HepG2 (cell line): ENCODE measurements around the gene WWC2. TPM values are rescaled to one million over a fixed set of nuclear protein-coding genes. Genes with fewer than 3 reads are reported as not detected.
A peak's percentile ranks its signal among the peaks of the same experiment; 100 is the strongest.

Source experiments
- AGO2 ChIP-seq: fragments of 200-400 bp; formaldehyde crosslinking; optimal IDR thresholded peaks from 2 replicates; pipeline ENCODE3; 2017; ENCODE audit warnings: mild to moderate bottlenecking, low read depth, low read length, moderate library complexity
- KAT2B ChIP-seq: fragments of 150-350 bp; IDR thresholded peaks from 2 replicates; pipeline ENCODE4 v1.6.1; 2014; ENCODE audit warnings: low read depth, low read length, borderline replicate concordance
- KDM3A ChIP-seq: IDR thresholded peaks from 2 replicates; pipeline ENCODE4 v1.6.1; 2018; ENCODE audit warnings: low read depth, missing compliant biosample characterization
- KDM5B ChIP-seq: sonication (generic); formaldehyde crosslinking; IDR thresholded peaks from 2 replicates; pipeline ENCODE4 v1.4.0; 2020; ENCODE audit warnings: missing genetic modification reagents, mild to moderate bottlenecking, borderline replicate concordance
- MIER3 ChIP-seq: IDR thresholded peaks from 2 replicates; pipeline ENCODE4 v1.6.1; 2016; ENCODE audit warnings: missing compliant biosample characterization, borderline replicate concordance
- MTA1 ChIP-seq: sonication (generic); formaldehyde crosslinking; IDR thresholded peaks from 2 replicates; pipeline ENCODE4 v1.4.0; 2020; ENCODE audit warnings: missing genetic modification reagents, mild to moderate bottlenecking, borderline replicate concordance
- NFIC ChIP-seq: IDR thresholded peaks from 2 replicates; pipeline ENCODE4 v1.6.1; 2012; ENCODE audit warnings: mild to moderate bottlenecking, low read length, inconsistent platforms
- POGZ ChIP-seq: sonication (generic); formaldehyde crosslinking; IDR thresholded peaks from 2 replicates; pipeline ENCODE4 v1.4.0; 2020; ENCODE audit warnings: mild to moderate bottlenecking, missing genetic modification reagents
- SETDB1 ChIP-seq: sonication (generic); formaldehyde crosslinking; IDR thresholded peaks from 2 replicates; pipeline ENCODE4 v1.5.1; 2020; ENCODE audit warnings: missing genetic modification reagents, mild to moderate bottlenecking, borderline replicate concordance
- SMAD9 ChIP-seq: sonication (generic); formaldehyde crosslinking; IDR thresholded peaks from 2 replicates; pipeline ENCODE4 v1.5.1; 2020; ENCODE audit warnings: mild to moderate bottlenecking, missing genetic modification reagents
- SOX6 ChIP-seq, 2 experiments: fragments of 450-650 bp in 1 of 2; sonication (generic) in 1 of 2; formaldehyde crosslinking in 1 of 2; IDR thresholded peaks; 2 replicates each; pipeline versions ENCODE4 v1.4.0 to v1.6.1; 2017 to 2020; ENCODE audit warnings: antibody characterized with exemption in 1 of 2, mild to moderate bottlenecking in 1 of 2, missing genetic modification reagents in 1 of 2
- ZMYM4 ChIP-seq: sonication (generic); formaldehyde crosslinking; IDR thresholded peaks from 2 replicates; pipeline ENCODE4 v1.8.1; 2023; ENCODE audit warnings: mild to moderate bottlenecking, missing genetic modification reagents
- ZNF530 ChIP-seq: sonication (generic); formaldehyde crosslinking; IDR thresholded peaks from 2 replicates; pipeline ENCODE4 v1.5.0; 2020; ENCODE audit warnings: low read depth, mild to moderate bottlenecking, missing genetic modification reagents
- ZNF567 ChIP-seq: sonication (generic); formaldehyde crosslinking; IDR thresholded peaks from 2 replicates; pipeline ENCODE4 v1.8.1; 2023; ENCODE audit warnings: mild to moderate bottlenecking, missing genetic modification reagents, borderline replicate concordance
- ZNF792 ChIP-seq: IDR thresholded peaks from 2 replicates; pipeline ENCODE4 v1.6.1; 2016
- polyA plus RNA-seq, 8 experiments: library from polyadenylated mRNA; depleted of rRNA in 3 of 8; stranded (reverse) in 7 of 8; unstranded in 1 of 8; fragments of >200 nt; fragmentation: Illumina TruSeq in 4 of 8; extraction: Trizol in 4 of 8; gene quantifications; 2 replicates each; pipeline versions ENCODE4 v1.2.1 to v1.2.3, GENCODE V29; 2011 to 2016; ENCODE audit warnings: low read depth in 4 of 8, missing spikeins in 1 of 8, mixed read lengths in 1 of 8; ENCODE audit not compliant: insufficient read depth in 1 of 8
- total RNA-seq, 5 experiments: library from RNA; depleted of rRNA; stranded (reverse); fragments of >200 nt; fragmentation: Illumina TruSeq; extraction: Trizol; gene quantifications; 2 replicates each; pipeline ENCODE4 v1.2.3, GENCODE V29; 2016; ENCODE audit warnings: low read depth in 1 of 5
- TF ChIP-seq, protein P1 (sequence below): sonication (generic); formaldehyde crosslinking; IDR thresholded peaks from 2 replicates; pipeline ENCODE4 v1.4.0; 2020; ENCODE audit warnings: missing genetic modification reagents
- TF ChIP-seq, protein P2 (sequence below): sonication (generic); formaldehyde crosslinking; IDR thresholded peaks from 2 replicates; pipeline ENCODE4 v1.4.0; 2020; ENCODE audit warnings: missing genetic modification reagents
- TF ChIP-seq, protein P3 (sequence below): sonication (generic); formaldehyde crosslinking; IDR thresholded peaks from 2 replicates; pipeline ENCODE4 v1.8.0; 2022; ENCODE audit warnings: missing genetic modification reagents, mild to moderate bottlenecking, borderline replicate concordance
- TF ChIP-seq, protein P4 (sequence below): IDR thresholded peaks from 2 replicates; pipeline ENCODE4 v1.6.1; 2016; ENCODE audit warnings: missing compliant biosample characterization, missing genetic modification reagents, borderline replicate concordance
- TF ChIP-seq, protein P5 (sequence below): sonication (generic); formaldehyde crosslinking; IDR thresholded peaks from 2 replicates; pipeline ENCODE4 v1.4.0; 2020; ENCODE audit warnings: missing genetic modification reagents, borderline replicate concordance

WWC2 gene
- total and polyA plus RNA-seq, 2 of the 13 experiments (the other 11 are each of a cell fraction or from before 2014, with no cell fraction given): 40.0 to 50.1 TPM

DNA sequence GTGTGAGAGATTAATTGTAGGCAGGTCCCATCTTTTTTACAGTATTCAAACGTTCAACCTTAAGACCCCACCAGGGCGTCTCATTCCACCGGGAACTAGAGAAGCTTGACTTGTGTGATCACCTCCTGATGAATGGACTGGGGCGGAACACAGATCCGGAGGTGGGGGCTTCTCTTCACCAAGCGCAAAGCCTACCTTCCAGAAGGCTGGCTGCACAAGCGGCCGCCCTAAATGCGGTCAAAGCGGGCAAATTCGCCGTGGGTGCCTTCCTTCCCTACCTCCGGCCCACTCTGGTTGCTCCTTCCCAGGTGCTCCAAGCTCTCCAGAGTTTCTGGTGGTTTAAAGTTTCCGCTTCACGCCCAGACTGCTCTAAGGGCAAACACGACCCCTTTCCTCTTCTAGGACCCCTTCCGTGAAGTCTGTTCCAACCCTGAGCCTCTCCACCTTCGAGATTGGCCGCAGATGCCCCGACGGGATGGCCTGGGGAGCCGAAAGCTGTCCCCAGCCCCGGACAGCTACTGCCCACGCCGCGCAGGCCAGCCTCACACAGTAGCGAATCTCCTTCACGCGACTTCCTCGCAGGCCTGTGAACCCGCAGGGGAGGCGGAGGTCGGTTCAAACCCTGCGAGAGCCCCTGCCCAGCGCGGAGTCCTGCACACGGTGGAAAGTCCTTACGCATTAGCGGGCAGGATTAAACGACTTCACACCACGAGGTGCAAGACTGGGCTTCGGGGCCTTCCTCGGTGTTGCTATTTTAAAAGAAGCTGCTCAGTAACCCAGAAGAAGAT, 1.6 kb upstream of the WWC2 start (continued):
- TF ChIP-seq, protein P1, sequence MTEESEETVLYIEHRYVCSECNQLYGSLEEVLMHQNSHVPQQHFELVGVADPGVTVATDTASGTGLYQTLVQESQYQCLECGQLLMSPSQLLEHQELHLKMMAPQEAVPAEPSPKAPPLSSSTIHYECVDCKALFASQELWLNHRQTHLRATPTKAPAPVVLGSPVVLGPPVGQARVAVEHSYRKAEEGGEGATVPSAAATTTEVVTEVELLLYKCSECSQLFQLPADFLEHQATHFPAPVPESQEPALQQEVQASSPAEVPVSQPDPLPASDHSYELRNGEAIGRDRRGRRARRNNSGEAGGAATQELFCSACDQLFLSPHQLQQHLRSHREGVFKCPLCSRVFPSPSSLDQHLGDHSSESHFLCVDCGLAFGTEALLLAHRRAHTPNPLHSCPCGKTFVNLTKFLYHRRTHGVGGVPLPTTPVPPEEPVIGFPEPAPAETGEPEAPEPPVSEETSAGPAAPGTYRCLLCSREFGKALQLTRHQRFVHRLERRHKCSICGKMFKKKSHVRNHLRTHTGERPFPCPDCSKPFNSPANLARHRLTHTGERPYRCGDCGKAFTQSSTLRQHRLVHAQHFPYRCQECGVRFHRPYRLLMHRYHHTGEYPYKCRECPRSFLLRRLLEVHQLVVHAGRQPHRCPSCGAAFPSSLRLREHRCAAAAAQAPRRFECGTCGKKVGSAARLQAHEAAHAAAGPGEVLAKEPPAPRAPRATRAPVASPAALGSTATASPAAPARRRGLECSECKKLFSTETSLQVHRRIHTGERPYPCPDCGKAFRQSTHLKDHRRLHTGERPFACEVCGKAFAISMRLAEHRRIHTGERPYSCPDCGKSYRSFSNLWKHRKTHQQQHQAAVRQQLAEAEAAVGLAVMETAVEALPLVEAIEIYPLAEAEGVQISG: peak; percentile 4; the same call in 1 of the 2 replicates
- TF ChIP-seq, protein P2, sequence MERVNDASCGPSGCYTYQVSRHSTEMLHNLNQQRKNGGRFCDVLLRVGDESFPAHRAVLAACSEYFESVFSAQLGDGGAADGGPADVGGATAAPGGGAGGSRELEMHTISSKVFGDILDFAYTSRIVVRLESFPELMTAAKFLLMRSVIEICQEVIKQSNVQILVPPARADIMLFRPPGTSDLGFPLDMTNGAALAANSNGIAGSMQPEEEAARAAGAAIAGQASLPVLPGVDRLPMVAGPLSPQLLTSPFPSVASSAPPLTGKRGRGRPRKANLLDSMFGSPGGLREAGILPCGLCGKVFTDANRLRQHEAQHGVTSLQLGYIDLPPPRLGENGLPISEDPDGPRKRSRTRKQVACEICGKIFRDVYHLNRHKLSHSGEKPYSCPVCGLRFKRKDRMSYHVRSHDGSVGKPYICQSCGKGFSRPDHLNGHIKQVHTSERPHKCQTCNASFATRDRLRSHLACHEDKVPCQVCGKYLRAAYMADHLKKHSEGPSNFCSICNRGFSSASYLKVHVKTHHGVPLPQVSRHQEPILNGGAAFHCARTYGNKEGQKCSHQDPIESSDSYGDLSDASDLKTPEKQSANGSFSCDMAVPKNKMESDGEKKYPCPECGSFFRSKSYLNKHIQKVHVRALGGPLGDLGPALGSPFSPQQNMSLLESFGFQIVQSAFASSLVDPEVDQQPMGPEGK (CRISPR knock-in tag): no peak
- TF ChIP-seq ZMYM4 (CRISPR knock-in tag): peak; percentile 12; the same call in 1 of the 2 replicates
- 0 out of 2 replicates have a peak, but pooled peaks have one; percentile 4 for TF ChIP-seq ZNF530 (CRISPR knock-in tag)
- 0 out of 2 replicates have a peak, but pooled peaks have one; percentile 22 for TF ChIP-seq NFIC
- peak; percentile 14; the same call in 1 of the 2 replicates for TF ChIP-seq KDM5B (CRISPR knock-in tag)
- TF ChIP-seq MTA1 (CRISPR knock-in tag): 0 out of 2 replicates have a peak, but pooled peaks have one; percentile 9
- TF ChIP-seq POGZ: peak; percentile 28; the same call in 1 of the 2 replicates
- no peak for TF ChIP-seq ZNF792 (CRISPR knock-in tag)
- TF ChIP-seq, protein P3, sequence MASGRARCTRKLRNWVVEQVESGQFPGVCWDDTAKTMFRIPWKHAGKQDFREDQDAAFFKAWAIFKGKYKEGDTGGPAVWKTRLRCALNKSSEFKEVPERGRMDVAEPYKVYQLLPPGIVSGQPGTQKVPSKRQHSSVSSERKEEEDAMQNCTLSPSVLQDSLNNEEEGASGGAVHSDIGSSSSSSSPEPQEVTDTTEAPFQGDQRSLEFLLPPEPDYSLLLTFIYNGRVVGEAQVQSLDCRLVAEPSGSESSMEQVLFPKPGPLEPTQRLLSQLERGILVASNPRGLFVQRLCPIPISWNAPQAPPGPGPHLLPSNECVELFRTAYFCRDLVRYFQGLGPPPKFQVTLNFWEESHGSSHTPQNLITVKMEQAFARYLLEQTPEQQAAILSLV (CRISPR knock-in tag): 0 out of 2 replicates have a peak, but pooled peaks have one; percentile 21
- TF ChIP-seq ZNF567: 0 out of 2 replicates have a peak, but pooled peaks have one; percentile 15
- peak; percentile 14 for TF ChIP-seq AGO2
- 0 out of 2 replicates have a peak, but pooled peaks have one; percentile 26 for TF ChIP-seq SMAD9
- TF ChIP-seq, protein P4, sequence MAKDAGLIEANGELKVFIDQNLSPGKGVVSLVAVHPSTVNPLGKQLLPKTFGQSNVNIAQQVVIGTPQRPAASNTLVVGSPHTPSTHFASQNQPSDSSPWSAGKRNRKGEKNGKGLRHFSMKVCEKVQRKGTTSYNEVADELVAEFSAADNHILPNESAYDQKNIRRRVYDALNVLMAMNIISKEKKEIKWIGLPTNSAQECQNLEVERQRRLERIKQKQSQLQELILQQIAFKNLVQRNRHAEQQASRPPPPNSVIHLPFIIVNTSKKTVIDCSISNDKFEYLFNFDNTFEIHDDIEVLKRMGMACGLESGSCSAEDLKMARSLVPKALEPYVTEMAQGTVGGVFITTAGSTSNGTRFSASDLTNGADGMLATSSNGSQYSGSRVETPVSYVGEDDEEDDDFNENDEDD (CRISPR knock-in tag): peak; percentile 11; the same call in 1 of the 2 replicates
- no peak for TF ChIP-seq KAT2B
- TF ChIP-seq, protein P5, sequence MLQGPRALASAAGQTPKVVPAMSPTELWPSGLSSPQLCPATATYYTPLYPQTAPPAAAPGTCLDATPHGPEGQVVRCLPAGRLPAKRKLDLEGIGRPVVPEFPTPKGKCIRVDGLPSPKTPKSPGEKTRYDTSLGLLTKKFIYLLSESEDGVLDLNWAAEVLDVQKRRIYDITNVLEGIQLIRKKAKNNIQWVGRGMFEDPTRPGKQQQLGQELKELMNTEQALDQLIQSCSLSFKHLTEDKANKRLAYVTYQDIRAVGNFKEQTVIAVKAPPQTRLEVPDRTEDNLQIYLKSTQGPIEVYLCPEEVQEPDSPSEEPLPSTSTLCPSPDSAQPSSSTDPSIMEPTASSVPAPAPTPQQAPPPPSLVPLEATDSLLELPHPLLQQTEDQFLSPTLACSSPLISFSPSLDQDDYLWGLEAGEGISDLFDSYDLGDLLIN (CRISPR knock-in tag): no peak
- TF ChIP-seq KDM3A (CRISPR knock-in tag): 0 out of 2 replicates have a peak, but pooled peaks have one; percentile 9
- no peak for TF ChIP-seq SOX6 (IDR thresholded peaks at IDR 0.05)
- TF ChIP-seq SOX6 (CRISPR knock-in tag; IDR thresholded peaks at IDR 0.05): no peak
- TF ChIP-seq MIER3 (CRISPR knock-in tag): 0 out of 2 replicates have a peak, but pooled peaks have one; percentile 26
- no peak; the same call in 1 of the 2 replicates for TF ChIP-seq SETDB1
